Common myeloid progenitor, CD34-positive (primary cell): ENCODE measurements around the gene SERINC5.

Source experiments
- CTCF ChIA-PET: fragments of 350-600 bp; sonication (Branson Sonifier 250); formaldehyde crosslinking; loops from one replicate; lab custom pipeline; 2021; ENCODE audit warnings: antibody characterized with exemption; lab: Charles Lee
- POLR2A ChIA-PET: fragments of 350-600 bp; sonication (Branson Sonifier 250); formaldehyde crosslinking; loops from one replicate; lab custom pipeline; 2021; ENCODE audit warnings: antibody characterized with exemption; lab: Charles Lee
- DNase-seq, 3 donors: peaks; one replicate each; pipeline versions ENCODE4 v3.0.0 to v3.0.0-alpha.2; 2013
- H3K27ac ChIP-seq, 2 experiments: 1 replicate in 1 of 2; 2 replicates in 1 of 2; pipeline ENCODE4 v1.7.0; 2013; ENCODE audit warnings: inconsistent platforms in 2 of 2, low read length in 2 of 2, mild to moderate bottlenecking in 2 of 2, low read depth in 1 of 2, moderate library complexity in 1 of 2; ENCODE audit not compliant: severe bottlenecking in 2 of 2, insufficient read depth in 1 of 2, poor library complexity in 1 of 2
- H3K27me3 ChIP-seq, 5 experiments: replicated peaks in 2 of 5; 1 replicate in 3 of 5; 2 replicates in 2 of 5; pipeline versions ENCODE4 v1.6.1 to v1.7.0; 2013; ENCODE audit warnings: low read length in 4 of 5, mild to moderate bottlenecking in 2 of 5, moderate library complexity in 2 of 5, inconsistent platforms in 1 of 5; ENCODE audit not compliant: insufficient read depth in 5 of 5, control insufficient read depth in 4 of 5
- H3K36me3 ChIP-seq, 4 experiments: 1 replicate in 2 of 4; 2 replicates in 2 of 4; pipeline versions ENCODE4 v1.6.1 to v1.7.0; 2013; ENCODE audit warnings: low read length in 3 of 4, control low read depth in 1 of 4, mild to moderate bottlenecking in 1 of 4; ENCODE audit not compliant: control insufficient read depth in 4 of 4, insufficient read depth in 4 of 4
- H3K4me1 ChIP-seq, 4 experiments: 1 replicate in 3 of 4; 2 replicates in 1 of 4; pipeline versions ENCODE4 v1.6.1 to v1.7.1; 2013; ENCODE audit warnings: low read length in 3 of 4, mild to moderate bottlenecking in 3 of 4, control low read depth in 1 of 4, inconsistent platforms in 1 of 4, moderate library complexity in 1 of 4; ENCODE audit not compliant: control insufficient read depth in 4 of 4, insufficient read depth in 4 of 4; ENCODE audit errors: control extremely low read depth in 1 of 4
- H3K4me3 ChIP-seq, 7 experiments: 1 replicate in 4 of 7; 2 replicates in 3 of 7; pipeline versions ENCODE4 v1.5.1 to v1.7.0; 2013; ENCODE audit warnings: mild to moderate bottlenecking in 7 of 7, low read length in 6 of 7, moderate library complexity in 6 of 7, inconsistent platforms in 2 of 7, low read depth in 2 of 7, control low read depth in 1 of 7; ENCODE audit not compliant: insufficient read depth in 4 of 7, control insufficient read depth in 1 of 7; ENCODE audit errors: extremely low read depth in 1 of 7
- H3K9me3 ChIP-seq, 5 experiments: 1 replicate in 4 of 5; 2 replicates in 1 of 5; pipeline versions ENCODE4 v1.6.1 to v1.7.1; 2013; ENCODE audit warnings: low read length in 4 of 5, mild to moderate bottlenecking in 2 of 5, inconsistent platforms in 1 of 5, low read depth in 1 of 5, moderate library complexity in 1 of 5; ENCODE audit not compliant: control insufficient read depth in 4 of 5, insufficient read depth in 2 of 5; ENCODE audit errors: control extremely low read depth in 1 of 5
- WGBS: methylation state at CpG from one replicate; pipeline ENCODE4 v1.1.5; 2013; ENCODE audit not compliant: insufficient coverage; 5-methylcytosine and 5-hydroxymethylcytosine counted together

Gene SERINC5

DNA sequence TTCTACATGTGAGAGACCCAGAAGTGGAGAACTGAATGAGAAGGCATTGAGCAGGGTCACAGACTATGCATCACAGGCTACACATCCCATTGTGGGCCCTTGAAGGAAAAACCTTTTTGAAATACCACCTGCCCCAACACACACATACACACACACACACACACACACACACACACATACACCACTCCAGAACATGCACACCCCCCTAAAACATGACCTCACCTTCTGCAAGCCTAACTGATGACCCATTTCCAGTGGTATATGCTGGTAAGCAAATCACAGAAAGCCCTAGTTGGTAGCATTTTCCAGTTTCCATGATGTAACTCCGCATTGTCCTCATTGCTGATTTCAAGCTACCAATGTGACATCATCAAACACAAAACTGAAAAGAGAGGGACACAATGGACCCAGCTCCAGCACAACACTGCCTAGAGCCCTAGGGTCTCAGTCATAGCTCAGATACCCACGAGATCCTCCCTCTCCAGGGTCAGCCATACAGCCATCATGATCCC lies 184.3 kb downstream of the SERINC5 start:
- POLR2A ChIA-PET, result no interaction called here
- Histone ChIP-seq H3K36me3 (no peaks in the 10 kb centered on the region), H3K9me3 (no peaks in the 10 kb centered on the region), H3K27me3 (peaks cover 0 to 2% (median 0%) of the 10 kb centered on the region in 5 experiments), H3K4me3 (no peak overlapping the region), H3K4me1 (peaks cover 0 to 11% (median 1%) of the 10 kb centered on the region in 4 experiments), H3K27ac (no peak overlapping the region)
- CTCF ChIA-PET, result interaction anchor here (0.6 kb wide), 1 partner anchor 157 kb away, joined by 3 read pairs; no protein-coding TSS in a partner anchor
- WGBS, result 95% methylated on average over 2 of the region's 2 CpGs
- DNase-seq, result no peak

DNA sequence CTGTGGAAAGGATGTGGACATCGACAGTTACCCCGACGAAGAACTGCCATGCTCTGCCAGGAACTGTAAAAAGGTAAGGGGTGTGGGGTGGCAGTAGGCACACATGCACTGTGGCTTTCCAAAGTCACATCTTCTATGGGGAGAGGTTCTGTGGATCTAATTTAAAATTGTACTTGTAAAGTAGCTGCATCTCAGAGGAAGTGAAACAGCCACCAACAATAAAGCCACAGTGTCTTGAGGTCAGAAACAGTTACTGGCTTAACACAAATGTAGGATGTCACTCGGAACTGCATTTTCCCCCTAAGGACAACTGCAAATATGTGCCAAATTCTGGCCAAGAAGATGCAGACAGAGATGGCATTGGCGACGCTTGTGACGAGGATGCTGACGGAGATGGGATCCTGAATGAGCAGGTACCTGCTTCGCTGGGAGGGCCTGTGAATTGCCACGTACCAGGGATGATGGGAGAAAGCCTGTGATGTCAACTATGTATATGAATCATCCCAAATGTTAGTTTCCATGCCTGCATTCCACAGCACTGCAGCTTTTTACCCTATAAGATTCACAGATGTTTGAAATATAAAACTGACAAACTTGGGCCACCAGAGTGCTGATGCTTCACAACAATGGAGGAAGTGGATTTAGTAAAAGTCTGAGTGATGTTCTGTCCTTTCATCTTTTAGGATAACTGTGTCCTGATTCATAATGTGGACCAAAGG lies 185.4 kb downstream of the SERINC5 start:
- Histone ChIP-seq H3K4me3 (no peak overlapping the region), H3K36me3 (no peaks in the 10 kb centered on the region), H3K4me1 (peaks cover 0 to 11% (median 1%) of the 10 kb centered on the region in 4 experiments), H3K27ac (no peak overlapping the region), H3K9me3 (no peaks in the 10 kb centered on the region), H3K27me3 (peaks cover 0 to 2% (median 0%) of the 10 kb centered on the region in 5 experiments)
- ChIA-PET POLR2A (no interaction called here), CTCF (interaction anchor here (1.1 kb wide), 1 partner anchor 13 kb away, joined by 3 read pairs; no protein-coding TSS in a partner anchor)
- DNase-seq, result no peak
- 86% methylated on average over 9 of the region's 10 CpGs for WGBS

DNA sequence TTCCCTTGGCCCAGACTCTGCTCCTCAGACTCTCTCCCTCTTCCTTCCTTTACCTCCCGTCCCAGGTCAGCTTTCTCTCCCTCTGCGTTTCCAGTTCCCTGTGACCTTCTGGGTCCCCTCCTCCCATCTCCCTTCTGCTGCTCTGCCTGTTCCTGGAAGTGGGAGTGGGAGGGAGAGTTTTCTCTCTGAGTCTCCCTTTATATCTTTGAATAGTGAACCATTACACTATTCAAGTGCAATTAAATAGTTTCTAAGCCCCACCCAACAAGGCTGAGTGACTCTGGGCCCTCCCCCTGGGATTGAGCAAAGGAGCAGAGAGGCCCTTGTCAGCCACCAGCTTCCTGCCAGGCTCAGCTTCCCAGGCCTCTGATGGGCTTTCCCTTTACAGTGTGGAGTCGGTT lies 185.9 kb downstream of the SERINC5 start:
- peaks cover 0 to 11% (median 1%) of the 10 kb centered on the region in 4 experiments for H3K4me1 ChIP-seq
- H3K36me3 ChIP-seq, result no peaks in the 10 kb centered on the region
- ChIA-PET POLR2A (no interaction called here), CTCF (interaction anchor here (1.1 kb wide), 1 partner anchor 13 kb away, joined by 3 read pairs; no protein-coding TSS in a partner anchor)
- H3K27ac ChIP-seq, result no peak overlapping the region
- H3K4me3 ChIP-seq, result no peak overlapping the region
- WGBS, result no CpG with 5 or more reads among the region's 3 CpGs
- H3K27me3 ChIP-seq, result peaks cover 0 to 2% (median 0%) of the 10 kb centered on the region in 5 experiments
- no peaks in the 10 kb centered on the region for H3K9me3 ChIP-seq
- no peak for DNase-seq

DNA sequence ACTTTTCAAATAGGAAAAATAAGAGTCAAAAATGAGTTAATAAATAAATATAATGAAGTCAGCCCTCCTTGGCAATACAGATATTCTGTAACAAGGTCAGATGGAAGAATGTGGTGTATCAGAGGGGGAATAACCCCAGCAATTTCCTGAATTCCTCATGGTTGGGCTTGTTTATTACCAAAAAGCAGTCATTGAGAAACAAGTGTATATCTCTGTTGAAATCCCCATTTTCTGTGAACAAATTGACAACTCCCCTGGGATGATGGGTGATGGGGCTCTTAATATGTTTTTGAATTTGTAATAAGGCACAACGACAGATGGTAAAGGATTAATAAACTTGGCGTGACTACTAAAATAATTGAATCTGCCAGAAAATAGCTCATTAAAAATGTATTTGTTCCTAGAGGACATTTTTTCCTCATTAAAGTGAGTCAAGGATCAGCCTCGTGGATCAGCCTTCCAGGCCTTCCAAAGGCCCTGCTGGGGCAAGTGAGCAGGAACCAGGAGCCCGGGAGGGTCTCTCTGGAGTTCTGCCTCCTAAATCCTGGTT lies 186.5 kb downstream of the SERINC5 start:
- Histone ChIP-seq H3K27me3 (peaks cover 0 to 2% (median 0%) of the 10 kb centered on the region in 5 experiments), H3K9me3 (no peaks in the 10 kb centered on the region), H3K27ac (no peak overlapping the region), H3K36me3 (no peaks in the 10 kb centered on the region), H3K4me3 (no peak overlapping the region), H3K4me1 (peaks cover 0 to 11% (median 1%) of the 10 kb centered on the region in 4 experiments)
- WGBS, result 94% methylated on average over 2 of the region's 4 CpGs
- ChIA-PET POLR2A (no interaction called here), CTCF (interaction anchor here (1.1 kb wide), 1 partner anchor 14 kb away, joined by 3 read pairs; no protein-coding TSS in a partner anchor)
- DNase-seq, result no peak

DNA sequence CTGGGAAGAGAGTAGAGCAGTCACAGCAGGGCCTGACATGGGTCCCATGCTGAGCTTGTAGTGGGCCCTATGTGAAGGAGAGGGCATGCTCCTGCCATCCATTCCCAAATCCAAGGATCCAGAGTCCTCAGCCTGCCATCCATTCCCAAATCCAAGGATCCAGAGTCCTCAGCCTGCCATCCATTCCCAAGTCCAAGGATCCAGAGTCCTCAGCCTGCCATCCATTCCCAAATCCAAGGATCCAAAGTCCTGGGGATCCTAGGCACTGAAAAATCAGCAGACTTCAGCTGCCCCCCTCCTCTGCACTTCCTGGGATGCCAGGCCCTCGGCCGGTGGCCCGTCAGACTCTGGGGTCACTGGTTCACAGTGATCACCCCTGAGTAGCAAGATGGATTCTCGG lies 187.1 kb downstream of the SERINC5 start:
- H3K4me3 ChIP-seq, result no peak overlapping the region
- no peak for DNase-seq
- H3K36me3 ChIP-seq, result no peaks in the 10 kb centered on the region
- WGBS, result 97% methylated on average over 4 of the region's 4 CpGs
- CTCF ChIA-PET, result no interaction called here
- H3K4me1 ChIP-seq, result peaks cover 0 to 11% (median 1%) of the 10 kb centered on the region in 4 experiments
- POLR2A ChIA-PET, result no interaction called here
- H3K27me3 ChIP-seq, result peaks cover 0 to 4% (median 0%) of the 10 kb centered on the region in 5 experiments
- no peaks in the 10 kb centered on the region for H3K9me3 ChIP-seq
- no peak overlapping the region for H3K27ac ChIP-seq

- no peaks in the 10 kb centered on the region for H3K36me3 ChIP-seq
- no peak overlapping the region for H3K27ac ChIP-seq
- H3K9me3 ChIP-seq, result no peaks in the 10 kb centered on the region
- H3K27me3 ChIP-seq, result peaks cover 0 to 4% (median 0%) of the 10 kb centered on the region in 5 experiments
- H3K4me3 ChIP-seq, result no peak overlapping the region
- POLR2A ChIA-PET, result no interaction called here
- CTCF ChIA-PET, result no interaction called here
- DNase-seq, result no peak
- H3K4me1 ChIP-seq, result peaks cover 0 to 11% (median 1%) of the 10 kb centered on the region in 4 experiments
- WGBS, result 100% methylated on average over 5 of the region's 5 CpGs
Measured at GRCh38 chr5:80068246-80068636, 187.6 kb downstream of the SERINC5 start.
